Suprapubic skin (tissue), 4 donors: ENCODE data around the gene SPOP. TPM values are rescaled to one million over a fixed set of nuclear protein-coding genes. Genes with fewer than 3 reads are reported as not detected.

Source experiments
- DNase-seq, 2 donors: peaks; one replicate each; pipeline ENCODE4 v3.0.0-alpha.2; 2019; ENCODE audit warnings: low spot score in 2 of 2
- H3K27ac ChIP-seq: fragments of 200-600 bp; sonication (generic); one replicate; pipeline ENCODE4 v1.5.1; 2019
- H3K27me3 ChIP-seq: fragments of 200-600 bp; sonication (generic); one replicate; pipeline ENCODE4 v1.5.1; 2019
- H3K36me3 ChIP-seq: fragments of 200-600 bp; sonication (generic); one replicate; pipeline ENCODE4 v1.5.1; 2019
- H3K4me1 ChIP-seq: fragments of 200-600 bp; sonication (generic); one replicate; pipeline ENCODE4 v1.5.1; 2019
- H3K4me3 ChIP-seq: fragments of 200-600 bp; sonication (generic); one replicate; pipeline ENCODE4 v1.5.1; 2019; ENCODE audit warnings: mild to moderate bottlenecking
- H3K9me3 ChIP-seq: fragments of 200-600 bp; sonication (generic); one replicate; pipeline ENCODE4 v1.5.1; 2019
- CTCF ChIP-seq, 2 donors: fragments of 200-600 bp in 1 of 2; fragments of 450-650 bp in 1 of 2; sonication (generic) in 1 of 2; IDR thresholded peaks; one replicate each; pipeline ENCODE4 v1.5.1; 2016 to 2019; ENCODE audit warnings: antibody characterized with exemption in 2 of 2, mild to moderate bottlenecking in 1 of 2, moderate library complexity in 1 of 2
- EP300 ChIP-seq: sonication (generic); formaldehyde crosslinking; IDR thresholded peaks from one replicate; pipeline ENCODE4 v1.6.1; 2017; ENCODE audit warnings: antibody characterized with exemption
- POLR2A ChIP-seq, 2 donors: fragments of 450-650 bp; IDR thresholded peaks; one replicate each; pipeline ENCODE4 v1.6.1; 2017; ENCODE audit warnings: antibody characterized with exemption in 2 of 2, mild to moderate bottlenecking in 2 of 2, moderate library complexity in 2 of 2
- POLR2AphosphoS5 ChIP-seq, 3 donors: sonication (generic); formaldehyde crosslinking; IDR thresholded peaks; one replicate each; pipeline ENCODE4 v1.6.1; 2017; ENCODE audit warnings: antibody characterized with exemption in 3 of 3
- WGBS: methylation state at CpG from one replicate; pipeline ENCODE4 v1.1.5; 2018; 5-methylcytosine and 5-hydroxymethylcytosine counted together
- total RNA-seq, 4 donors: library from RNA; depleted of rRNA; stranded (reverse); fragments of >200 nt; gene quantifications; one replicate each; pipeline ENCODE4 v1.1.0, GENCODE V29; 2016

The SPOP gene
- total RNA-seq, 4 donors from 2014 or later, result 26.1 to 59.3 (median 41.7) TPM

- Histone ChIP-seq H3K9me3 (no peaks in the 10 kb centered on the region), H3K4me1 (peaks cover 33% of the 10 kb centered on the region), H3K27me3 (no peaks in the 10 kb centered on the region), H3K27ac (no peak overlapping the region), H3K4me3 (no peak overlapping the region), H3K36me3 (no peaks in the 10 kb centered on the region)
- TF ChIP-seq EP300, result no peak
- no peak for TF ChIP-seq CTCF (IDR thresholded peaks at IDR 0.05)
- no peak for TF ChIP-seq POLR2AphosphoS5 (IDR thresholded peaks at IDR 0.05)
- TF ChIP-seq POLR2A (IDR thresholded peaks at IDR 0.05), result no peak
- DNase-seq, result no peak
- WGBS, result 91% methylated on average over 1 of the region's 1 CpG
Observed at GRCh38 chr17:49637739-49638138, 40.2 kb downstream of the SPOP start.

- H3K4me1 ChIP-seq, result peaks cover 31% of the 10 kb centered on the region
Observed at GRCh38 chr17:49637050-49637449, 40.8 kb downstream of the SPOP start.

GRCh38 chr17:49635121-49635520 is 42.8 kb downstream of the SPOP start:
- Histone ChIP-seq H3K27ac (no peak overlapping the region), H3K9me3 (no peaks in the 10 kb centered on the region), H3K4me3 (no peak overlapping the region), H3K4me1 (peaks cover 32% of the 10 kb centered on the region), H3K27me3 (no peaks in the 10 kb centered on the region), H3K36me3 (no peaks in the 10 kb centered on the region)
- DNase-seq, result no peak
- 42% methylated on average over 1 of the region's 1 CpG for WGBS
- TF ChIP-seq CTCF (IDR thresholded peaks at IDR 0.05) (no peak), POLR2A (IDR thresholded peaks at IDR 0.05) (no peak), POLR2AphosphoS5 (IDR thresholded peaks at IDR 0.05) (no peak), EP300 (no peak)

More at GRCh38 chr17:49637050-49637449, 40.8 kb downstream of the SPOP start:
- no peak overlapping the region for H3K4me3 ChIP-seq
- no peak overlapping the region for H3K27ac ChIP-seq
- H3K27me3 ChIP-seq, result no peaks in the 10 kb centered on the region
- H3K9me3 ChIP-seq, result no peaks in the 10 kb centered on the region
- TF ChIP-seq EP300, result no peak
- no peak for TF ChIP-seq POLR2AphosphoS5 (IDR thresholded peaks at IDR 0.05)
- no peak for TF ChIP-seq POLR2A (IDR thresholded peaks at IDR 0.05)
- TF ChIP-seq CTCF (IDR thresholded peaks at IDR 0.05), result no peak
- no peaks in the 10 kb centered on the region for H3K36me3 ChIP-seq
- 92% methylated on average over 7 of the region's 7 CpGs for WGBS
- DNase-seq, result no peak

GRCh38 chr17:49634485-49634860 is 43.4 kb downstream of the SPOP start:
- WGBS, result 52% methylated on average over 1 of the region's 1 CpG
- DNase-seq, result no peak
- no peaks in the 10 kb centered on the region for H3K36me3 ChIP-seq
- H3K4me3 ChIP-seq, result no peak overlapping the region
- H3K27ac ChIP-seq, result peak overlapping the region; percentile 53
- no peaks in the 10 kb centered on the region for H3K9me3 ChIP-seq
- peaks cover 36% of the 10 kb centered on the region for H3K4me1 ChIP-seq
- H3K27me3 ChIP-seq, result no peaks in the 10 kb centered on the region
- TF ChIP-seq POLR2AphosphoS5 (IDR thresholded peaks at IDR 0.05), result no peak
- TF ChIP-seq EP300, result no peak
- no peak for TF ChIP-seq CTCF (IDR thresholded peaks at IDR 0.05)
- no peak for TF ChIP-seq POLR2A (IDR thresholded peaks at IDR 0.05)

- Histone ChIP-seq H3K27ac (peak overlapping the region; percentile 53), H3K4me3 (no peak overlapping the region)
Observed at GRCh38 chr17:49633762-49634484, 44.0 kb downstream of the SPOP start.

More at GRCh38 chr17:49633762-49634484, 44.0 kb downstream of the SPOP start:
- TF ChIP-seq CTCF (IDR thresholded peaks at IDR 0.05) (no peak), POLR2A (IDR thresholded peaks at IDR 0.05) (no peak), POLR2AphosphoS5 (IDR thresholded peaks at IDR 0.05) (no peak), EP300 (no peak)
- H3K27me3 ChIP-seq, result no peaks in the 10 kb centered on the region
- no peaks in the 10 kb centered on the region for H3K36me3 ChIP-seq
- WGBS, result 61% methylated on average over 4 of the region's 4 CpGs
- DNase-seq, result no peak
- no peaks in the 10 kb centered on the region for H3K9me3 ChIP-seq
- peaks cover 41% of the 10 kb centered on the region for H3K4me1 ChIP-seq
